ENCODE measurements around the gene PPP2R3A. TPM values are rescaled to one million over a fixed set of nuclear protein-coding genes. Genes with fewer than 3 reads are reported as not detected.

Gene PPP2R3A
- total and polyA plus RNA-seq, 9 of the 15 experiments (the other 6 are each of a cell fraction or from before 2014, with no cell fraction given) = 0.10 to 0.50 (median 0.24) TPM

GRCh38 chr3:136135039-136135802 lies 169.7 kb downstream of the PPP2R3A start (continued):
- TF ChIP-seq ZBTB11 (CRISPR knock-in tag; IDR thresholded peaks at IDR 0.05) = 0 out of 6 replicates have a peak, but pooled peaks of 1 of the 3 experiments have one; percentile 41
- peak; percentile 38; the same call in 1 of the 2 replicates for TF ChIP-seq EP400 (IDR thresholded peaks at IDR 0.05)
- no peak for TF ChIP-seq POLR2G (IDR thresholded peaks at IDR 0.05; ENCODE audit: low read depth, low read length)
- TF ChIP-seq CCNT2 (IDR thresholded peaks at IDR 0.05; ENCODE audit: borderline replicate concordance, extremely low read depth, insufficient read length, low read depth, low read length) = peak; percentile 40
- peak; percentile 95 for TF ChIP-seq CBFA2T3 (IDR thresholded peaks at IDR 0.05)
- 0 out of 2 replicates have a peak, but pooled peaks have one; percentile 48 for TF ChIP-seq MYNN (IDR thresholded peaks at IDR 0.05)
- TF ChIP-seq MYNN (CRISPR knock-in tag; IDR thresholded peaks at IDR 0.05) = no peak
- TF ChIP-seq TRIM24 (IDR thresholded peaks at IDR 0.05) = peak; percentile 73 to 87
- peak; percentile 80; the same call in 1 of the 2 replicates for TF ChIP-seq POLR2AphosphoS5 (IDR thresholded peaks at IDR 0.05; ENCODE audit: control insufficient read depth, insufficient read depth, low read depth, low read length)
- no peak for TF ChIP-seq RBM39 (optimal IDR thresholded peaks at IDR 0.05; ENCODE audit: low read depth, low read length)
- no peak for TF ChIP-seq ZBTB12 (CRISPR knock-in tag; IDR thresholded peaks at IDR 0.05)
- TF ChIP-seq KDM1A (IDR thresholded peaks at IDR 0.05) = peak; percentile 46 to 56
- TF ChIP-seq STAT5A (IDR thresholded peaks at IDR 0.05; ENCODE audit: borderline replicate concordance, low read length) = peak; percentile 70; the same call in 1 of the 2 replicates
- no peak for TF ChIP-seq ZNF830 (CRISPR knock-in tag; IDR thresholded peaks at IDR 0.05)
- TF ChIP-seq ZNF165 (CRISPR knock-in tag; IDR thresholded peaks at IDR 0.05; ENCODE audit: borderline replicate concordance) = no peak
- TF ChIP-seq TCF3 (CRISPR knock-in tag; IDR thresholded peaks at IDR 0.05) = peak; percentile 88
- peak; percentile 49; the same call in 1 of the 2 replicates for TF ChIP-seq BCOR (IDR thresholded peaks at IDR 0.05)
- no peak for TF ChIP-seq PHTF2 (CRISPR knock-in tag; IDR thresholded peaks at IDR 0.05)
- peak in 1 of 2 experiments; percentile 51; a peak in 1 of 4 replicates for TF ChIP-seq TBL1XR1 (IDR thresholded peaks at IDR 0.05; ENCODE audit: low read length in 2 of 2)
- no peak for TF ChIP-seq MAX (CRISPR knock-in tag; IDR thresholded peaks at IDR 0.05)
- peak; percentile 47; the same call in 1 of the 2 replicates for TF ChIP-seq ZNF395 (CRISPR knock-in tag; IDR thresholded peaks at IDR 0.05)

All from K562 (cell line).